GDM1 (cell line): ENCODE data around the gene PPM1F.
"Not testable (repeated sequence)": the region's sequence is repeated elsewhere in the genome, so short reads cannot be mapped to it uniquely, and the experiment has no call there.

Experiments used
- DNase-seq: peaks from one replicate; lab custom pipeline; 2025; lab: John Stamatoyannopoulos, UW

PPM1F gene

GRCh38 chr22:21889251-21889990 lies 63.2 kb downstream of the PPM1F start:
- DNase-seq: no peak

- no peak for DNase-seq
Measured at GRCh38 chr22:21887841-21888240, 64.8 kb downstream of the PPM1F start.

GRCh38 chr22:21883930-21884329 lies 68.7 kb downstream of the PPM1F start:
- not testable (repeated sequence) for DNase-seq

- DNase-seq: not testable (repeated sequence)
Measured at GRCh38 chr22:21882754-21883333, 69.8 kb downstream of the PPM1F start.

GRCh38 chr22:21881841-21882753 lies 70.6 kb downstream of the PPM1F start:
- no peak for DNase-seq

GRCh38 chr22:21876486-21877176 lies 76.0 kb downstream of the PPM1F start:
- DNase-seq: peak; percentile 35

GRCh38 chr22:21874953-21875352 lies 77.7 kb downstream of the PPM1F start:
- DNase-seq: not testable (repeated sequence)

- no peak for DNase-seq
Measured at GRCh38 chr22:21873619-21874018, 79.0 kb downstream of the PPM1F start.

- DNase-seq: not testable (repeated sequence)
Measured at GRCh38 chr22:21872741-21873140, 79.9 kb downstream of the PPM1F start.
